Stimulated activated naive B cell treated with anti-CD40 and anti-IgM and Interleukin-4, amounts not matched to agents 10 μg/mL and 1 μg/mL and 100 μg/mL, for 72 hours (primary cell): Measurements from ENCODE around the gene DOCK6.
"Not testable (repeated sequence)": the region's sequence is repeated elsewhere in the genome, so short reads cannot be mapped to it uniquely, and the experiment has no call there.

Experiments used
- ATAC-seq, 2 donors: fragments of 150-1000 bp; cut with Tn5 transposase; replicated peaks; 2 replicates each; pipeline ENCODE4 v1.10.0; 2021; ENCODE audit warnings: moderate library complexity in 1 of 2
- DNase-seq: peaks from one replicate; pipeline ENCODE4 v3.0.0; 2021
- H3K27ac Mint-ChIP-seq: one replicate; pipeline ENCODE4 v1.8.0; 2022; ENCODE audit warnings: mild to moderate bottlenecking, mixed read lengths
- H3K27me3 Mint-ChIP-seq, 2 donors: one replicate each; pipeline ENCODE4 v1.8.0; 2022; ENCODE audit warnings: mixed read lengths in 2 of 2
- H3K36me3 Mint-ChIP-seq, 2 donors: one replicate each; pipeline ENCODE4 v1.8.0; 2022; ENCODE audit warnings: mixed read lengths in 2 of 2, mild to moderate bottlenecking in 1 of 2
- H3K4me1 Mint-ChIP-seq, 2 donors: one replicate each; pipeline ENCODE4 v1.8.0; 2022; ENCODE audit warnings: mixed read lengths in 2 of 2, mild to moderate bottlenecking in 1 of 2
- H3K4me3 Mint-ChIP-seq, 2 donors: one replicate each; pipeline ENCODE4 v1.8.0; 2022; ENCODE audit warnings: mild to moderate bottlenecking in 2 of 2, mixed read lengths in 2 of 2, moderate library complexity in 1 of 2
- H3K9me3 Mint-ChIP-seq, 2 donors: one replicate each; pipeline ENCODE4 v1.8.0; 2022; ENCODE audit warnings: mixed read lengths in 2 of 2, mild to moderate bottlenecking in 1 of 2

DOCK6 gene

DNA sequence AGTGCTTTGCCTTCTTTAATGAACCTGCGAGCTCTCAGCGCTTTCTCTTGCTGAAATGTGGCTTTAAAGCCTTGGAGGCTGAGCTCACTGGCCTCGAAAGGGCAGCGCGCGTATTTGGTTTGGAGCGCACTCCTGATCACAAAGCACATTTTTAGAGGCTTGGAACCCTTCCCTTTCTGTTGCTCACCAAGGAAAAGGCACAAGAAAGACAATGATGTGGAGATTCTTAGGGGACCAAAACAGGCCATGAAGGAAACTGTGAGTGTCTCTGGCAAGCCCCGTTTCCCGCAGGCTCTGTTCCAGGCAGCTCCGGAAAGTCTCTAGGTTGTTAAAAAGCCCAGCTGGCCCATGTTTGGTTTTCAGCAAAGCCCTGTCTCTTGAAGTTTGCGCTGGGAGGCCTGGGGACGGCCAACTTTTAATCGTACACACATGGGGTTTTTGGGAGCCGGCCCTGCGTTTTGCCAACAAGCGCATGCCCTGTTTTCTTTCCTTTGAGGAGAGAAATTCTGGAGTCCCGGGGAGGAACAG, 97.4 kb downstream of the DOCK6 start:
- H3K4me1 Mint-ChIP-seq = no peaks in the 10 kb centered on the region
- no peak for DNase-seq
- H3K27me3 Mint-ChIP-seq = peaks cover 0 to 3% of the 10 kb centered on the region in 2 donors
- no peak for ATAC-seq
- H3K9me3 Mint-ChIP-seq = peaks cover 0 to 1% of the 10 kb centered on the region in 2 donors
- H3K27ac Mint-ChIP-seq = no peak overlapping the region
- H3K4me3 Mint-ChIP-seq = no peak overlapping the region
- peaks cover 0 to 1% of the 10 kb centered on the region in 2 donors for H3K36me3 Mint-ChIP-seq

GRCh38 chr19:11164296-11164695, 98.0 kb downstream of the DOCK6 start:
- Mint-ChIP-seq H3K27me3 (peaks cover 0 to 3% of the 10 kb centered on the region in 2 donors), H3K36me3 (peaks cover 0 to 1% of the 10 kb centered on the region in 2 donors)
- no peak for ATAC-seq

GRCh38 chr19:11160440-11160768, 101.9 kb downstream of the DOCK6 start:
- H3K36me3 Mint-ChIP-seq, DNase-seq, ATAC-seq, H3K4me1 Mint-ChIP-seq, H3K4me3 Mint-ChIP-seq, H3K27ac Mint-ChIP-seq, H3K9me3 Mint-ChIP-seq, H3K27me3 Mint-ChIP-seq: not testable (repeated sequence)

More at GRCh38 chr19:11164296-11164695, 98.0 kb downstream of the DOCK6 start:
- peaks cover 0 to 1% of the 10 kb centered on the region in 2 donors for H3K9me3 Mint-ChIP-seq
- H3K4me1 Mint-ChIP-seq = no peaks in the 10 kb centered on the region
- H3K4me3 Mint-ChIP-seq = no peak overlapping the region
- H3K27ac Mint-ChIP-seq = no peak overlapping the region
- DNase-seq = no peak

GRCh38 chr19:11159598-11160439, 102.5 kb downstream of the DOCK6 start:
- DNase-seq (no peak), ATAC-seq (no peak)
- H3K27me3 Mint-ChIP-seq = peaks cover 0 to 1% of the 10 kb centered on the region in 2 donors
- H3K36me3 Mint-ChIP-seq = no peaks in the 10 kb centered on the region
- no peak overlapping the region for H3K4me3 Mint-ChIP-seq
- H3K9me3 Mint-ChIP-seq = peaks cover 0 to 1% of the 10 kb centered on the region in 2 donors
- peaks cover 0 to 10% of the 10 kb centered on the region in 2 donors for H3K4me1 Mint-ChIP-seq
- no peak overlapping the region for H3K27ac Mint-ChIP-seq

- H3K4me3 Mint-ChIP-seq = peak within 1 kb of the TSS; percentile 88 to 97
- H3K27me3 Mint-ChIP-seq = peaks cover 6 to 7% of the 10 kb centered on the region in 2 donors
- DNase-seq = peak; percentile 95
- peaks cover 4 to 16% of the 10 kb centered on the region in 2 donors for H3K4me1 Mint-ChIP-seq
- peaks cover 0 to 1% of the 10 kb centered on the region in 2 donors for H3K9me3 Mint-ChIP-seq
- ATAC-seq = peak; percentile 98 to 99
- peak within 1 kb of the TSS; percentile 85 for H3K27ac Mint-ChIP-seq
- H3K36me3 Mint-ChIP-seq = no peaks in the 10 kb centered on the region
Observed at GRCh38 chr19:11155373-11156120, 106.8 kb downstream of the DOCK6 start, which contains the start of gene SPC24. SPC24 (minus strand) TSS chr19:11155782; CDS start chr19:11155776, 6 bp downstream.

- peak overlapping the region; percentile 88 to 97 for H3K4me3 Mint-ChIP-seq
- peaks cover 6 to 7% of the 10 kb centered on the region in 2 donors for H3K27me3 Mint-ChIP-seq
- no peaks in the 10 kb centered on the region for H3K9me3 Mint-ChIP-seq
- H3K4me1 Mint-ChIP-seq = peaks cover 4 to 16% of the 10 kb centered on the region in 2 donors
- no peak for ATAC-seq
- no peak for DNase-seq
- no peaks in the 10 kb centered on the region for H3K36me3 Mint-ChIP-seq
- H3K27ac Mint-ChIP-seq = peak overlapping the region; percentile 26
Observed at GRCh38 chr19:11154683-11155047, 107.7 kb downstream of the DOCK6 start.

- Mint-ChIP-seq H3K27me3 (peaks cover 6 to 7% of the 10 kb centered on the region in 2 donors), H3K36me3 (no peaks in the 10 kb centered on the region), H3K27ac (no peak overlapping the region), H3K4me1 (peaks cover 4 to 16% of the 10 kb centered on the region in 2 donors), H3K4me3 (no peak overlapping the region), H3K9me3 (no peaks in the 10 kb centered on the region)
- DNase-seq = no peak
- no peak for ATAC-seq
Observed at GRCh38 chr19:11152318-11153062, 109.8 kb downstream of the DOCK6 start.

GRCh38 chr19:11151181-11151580, 111.1 kb downstream of the DOCK6 start:
- peaks cover 6 to 7% of the 10 kb centered on the region in 2 donors for H3K27me3 Mint-ChIP-seq
- H3K4me3 Mint-ChIP-seq = no peak overlapping the region
- H3K36me3 Mint-ChIP-seq = no peaks in the 10 kb centered on the region
- H3K4me1 Mint-ChIP-seq = peaks cover 4 to 16% of the 10 kb centered on the region in 2 donors
- no peak overlapping the region for H3K27ac Mint-ChIP-seq
- ATAC-seq = no peak
- H3K9me3 Mint-ChIP-seq = no peaks in the 10 kb centered on the region
- no peak for DNase-seq
